Activated CD8-positive, alpha-beta memory T cell treated with anti-CD3 and anti-CD28 coated beads, Interleukin-2, amount 50 U/mL, for 1 hour (primary cell): ENCODE results near the gene ZBTB46.
"Not testable (repeated sequence)": the region's sequence is repeated elsewhere in the genome, so short reads cannot be mapped to it uniquely, and the experiment has no call there.

ENCODE experiments used
- DNase-seq: peaks from one replicate; pipeline ENCODE4 v3.0.0-alpha.2; 2020; ENCODE audit errors: extremely low read depth

The ZBTB46 gene

GRCh38 chr20:63789836-63790571 lies 41.1 kb downstream of the ZBTB46 start:
- no peak for DNase-seq

GRCh38 chr20:63787749-63788148 lies 43.3 kb downstream of the ZBTB46 start:
- no peak for DNase-seq

GRCh38 chr20:63787302-63787701 lies 43.8 kb downstream of the ZBTB46 start:
- DNase-seq = no peak

- DNase-seq = no peak
These were observed 45.4 kb downstream of the ZBTB46 start for GRCh38 chr20:63785691-63786131.

- DNase-seq = no peak
These were observed 47.1 kb downstream of the ZBTB46 start for GRCh38 chr20:63783970-63784369.

- no peak for DNase-seq
These were observed 48.5 kb downstream of the ZBTB46 start for GRCh38 chr20:63782521-63782971.

- peak; percentile 22 for DNase-seq
These were observed 49.0 kb downstream of the ZBTB46 start for GRCh38 chr20:63782051-63782471.

GRCh38 chr20:63781181-63781580 lies 49.9 kb downstream of the ZBTB46 start:
- DNase-seq = no peak

GRCh38 chr20:63778857-63779256 lies 52.2 kb downstream of the ZBTB46 start:
- no peak for DNase-seq

- DNase-seq = no peak
These were observed 52.9 kb downstream of the ZBTB46 start for GRCh38 chr20:63778034-63778752.

GRCh38 chr20:63777614-63778013 lies 53.5 kb downstream of the ZBTB46 start:
- no peak for DNase-seq

GRCh38 chr20:63776875-63777274 lies 54.2 kb downstream of the ZBTB46 start:
- not testable (repeated sequence) for DNase-seq

- DNase-seq = no peak
These were observed 55.7 kb downstream of the ZBTB46 start for GRCh38 chr20:63775096-63775978.

- no peak for DNase-seq
These were observed 56.8 kb downstream of the ZBTB46 start for GRCh38 chr20:63774306-63774705.

GRCh38 chr20:63773571-63774241 lies 57.4 kb downstream of the ZBTB46 start:
- DNase-seq = no peak

GRCh38 chr20:63772781-63773518 lies 58.1 kb downstream of the ZBTB46 start:
- no peak for DNase-seq

- DNase-seq = no peak
These were observed 59.9 kb downstream of the ZBTB46 start for GRCh38 chr20:63771046-63771707.

GRCh38 chr20:63769891-63770474 lies 61.1 kb downstream of the ZBTB46 start:
- DNase-seq = no peak

- DNase-seq = no peak
These were observed 62.2 kb downstream of the ZBTB46 start for GRCh38 chr20:63768591-63769515.
